ENCODE data around the gene USP6NL.

Gene USP6NL

DNA sequence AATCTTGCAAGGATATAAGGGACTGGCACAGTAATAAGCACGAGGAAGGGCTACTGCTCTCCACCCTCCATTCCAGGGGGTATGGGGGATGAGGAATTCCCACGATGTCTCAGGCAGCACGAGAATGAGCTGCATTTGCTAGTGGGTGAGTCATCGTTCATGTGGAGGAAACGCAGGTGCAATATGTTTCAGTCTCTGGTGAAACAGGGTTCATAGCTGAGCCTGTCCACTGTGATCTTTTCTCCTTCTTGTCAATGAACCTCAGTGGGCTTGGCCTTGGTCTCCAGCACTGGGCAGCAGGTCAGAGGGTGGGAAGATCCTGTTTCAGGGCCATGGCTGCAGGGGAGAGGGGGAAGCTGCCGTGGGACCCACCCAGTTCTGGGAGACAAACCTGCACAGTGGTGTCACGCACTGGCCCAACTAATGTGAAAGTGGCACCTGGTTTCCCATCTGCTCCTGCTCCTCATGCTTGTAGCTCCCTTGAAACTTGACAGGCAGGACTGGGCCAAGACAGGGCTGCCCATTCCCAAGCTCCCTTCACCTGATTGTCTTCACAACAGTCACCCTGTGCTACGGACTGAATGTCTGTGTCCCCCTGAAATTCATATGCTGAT is 181.9 kb downstream of the USP6NL start:
- no peak for DNase-seq

DNA sequence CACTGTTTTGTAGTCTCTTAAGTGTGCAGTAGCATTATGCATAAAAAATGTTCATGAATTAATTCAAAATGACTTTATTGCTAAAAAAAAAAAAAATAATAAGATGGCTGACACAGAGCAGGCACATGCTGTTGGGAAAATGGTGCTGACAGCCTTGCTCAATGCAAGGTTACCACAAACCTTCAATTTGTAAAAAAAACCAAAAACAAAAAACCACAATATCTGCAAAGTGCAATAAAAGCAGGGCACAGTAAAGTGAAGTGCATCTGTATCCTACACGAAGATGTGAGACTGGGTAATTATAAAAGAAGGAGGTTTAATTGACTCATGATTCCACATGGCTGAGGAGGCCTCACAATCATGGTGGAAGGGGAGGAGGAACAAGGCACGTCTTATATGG is 185.8 kb downstream of the USP6NL start:
- DNase-seq = no peak

DNA sequence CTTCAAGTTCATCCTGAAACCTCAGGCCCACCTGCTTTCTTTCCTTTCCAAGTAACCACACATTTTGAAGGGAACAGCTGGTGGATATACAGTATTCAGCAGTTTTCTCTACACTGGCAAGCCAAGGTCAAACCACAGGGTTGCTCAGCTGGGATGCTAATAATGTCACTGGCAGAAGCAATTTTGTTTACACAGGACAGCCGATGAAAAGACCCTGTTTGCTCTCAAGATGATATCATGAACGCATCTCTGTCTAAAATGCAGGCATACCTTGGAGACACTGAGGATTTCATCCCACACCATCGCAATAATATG is 186.2 kb downstream of the USP6NL start:
- DNase-seq = no peak

DNA sequence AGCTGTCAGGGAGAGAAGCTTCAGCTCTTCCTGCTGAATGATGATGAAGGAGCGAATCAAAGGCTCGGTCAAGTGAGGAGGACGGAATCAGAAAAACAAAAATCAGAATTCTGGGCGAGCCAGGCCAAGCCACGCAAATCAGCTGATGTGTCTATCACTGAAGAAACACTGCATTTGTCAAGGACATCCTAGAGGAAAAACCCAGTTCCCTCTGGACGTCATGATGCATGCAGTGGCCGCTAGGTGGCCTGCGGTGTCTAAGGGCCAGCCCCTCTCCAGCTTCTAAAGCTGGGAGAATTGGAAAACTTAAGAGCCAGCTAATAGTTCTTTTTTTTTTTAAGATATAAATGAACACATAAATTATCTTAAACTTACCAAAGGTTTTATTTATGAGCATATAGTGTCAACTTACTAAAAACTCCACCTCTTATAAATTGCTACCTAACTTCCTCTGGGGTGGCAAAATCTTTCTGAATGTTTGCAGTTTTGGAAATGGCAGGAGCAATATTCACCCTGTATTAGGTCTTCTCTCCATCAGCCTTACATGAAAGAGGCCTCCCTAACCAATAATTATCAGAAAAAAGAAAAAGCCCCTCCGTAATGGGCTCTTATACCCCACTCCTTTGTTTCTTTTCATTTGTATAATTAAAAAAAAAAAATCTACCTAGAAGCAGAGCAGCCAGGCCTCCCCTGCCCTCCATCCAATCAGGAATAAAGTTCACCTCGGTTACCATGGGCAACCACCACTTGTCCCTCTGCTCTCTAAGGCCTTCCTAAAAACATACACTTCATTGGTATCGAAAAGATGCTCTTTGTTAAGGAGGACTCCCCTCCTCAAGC is 186.8 kb downstream of the USP6NL start:
- peak in 22 of 56 donors; percentile 2 to 61 (median 12) for DNase-seq

DNA sequence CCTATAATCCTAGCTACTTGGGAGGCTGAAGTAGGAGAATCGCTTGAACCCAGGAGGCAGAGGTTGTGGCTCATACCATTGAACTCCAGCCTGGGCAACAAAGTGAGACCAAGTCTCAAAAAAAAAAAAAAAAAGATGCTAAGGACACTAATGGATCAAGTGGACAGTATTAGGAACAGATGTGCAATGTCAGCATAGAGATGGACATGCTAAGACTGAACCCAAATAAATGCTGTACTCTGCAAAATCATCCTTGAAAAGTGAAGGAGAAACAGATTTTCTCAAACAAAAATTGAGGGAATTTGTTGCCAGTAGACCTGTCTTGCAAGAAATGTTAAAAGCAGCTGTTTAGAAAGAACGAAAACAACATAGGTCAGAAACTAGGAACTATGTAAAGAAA is 194.5 kb downstream of the USP6NL start:
- no peak for DNase-seq

DNA sequence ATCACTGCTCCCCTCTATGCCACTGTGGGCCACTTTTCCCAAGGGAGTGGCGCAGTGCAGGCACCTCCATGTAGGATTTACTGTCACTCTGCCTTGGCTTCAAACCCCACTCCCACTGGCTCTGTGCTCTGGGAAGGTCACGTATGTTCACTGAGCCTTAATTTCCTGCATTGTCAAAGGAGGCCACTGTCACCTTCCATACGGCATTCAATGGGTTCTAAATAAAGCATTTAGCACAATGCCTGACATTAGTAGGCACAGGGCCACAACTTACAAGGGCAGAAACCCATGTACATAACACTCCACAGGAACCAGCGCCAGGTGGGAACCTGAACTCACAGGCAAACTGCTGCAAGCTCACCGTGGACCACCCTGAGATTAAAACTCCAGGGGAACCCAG is 196.4 kb downstream of the USP6NL start:
- DNase-seq = no peak

DNA sequence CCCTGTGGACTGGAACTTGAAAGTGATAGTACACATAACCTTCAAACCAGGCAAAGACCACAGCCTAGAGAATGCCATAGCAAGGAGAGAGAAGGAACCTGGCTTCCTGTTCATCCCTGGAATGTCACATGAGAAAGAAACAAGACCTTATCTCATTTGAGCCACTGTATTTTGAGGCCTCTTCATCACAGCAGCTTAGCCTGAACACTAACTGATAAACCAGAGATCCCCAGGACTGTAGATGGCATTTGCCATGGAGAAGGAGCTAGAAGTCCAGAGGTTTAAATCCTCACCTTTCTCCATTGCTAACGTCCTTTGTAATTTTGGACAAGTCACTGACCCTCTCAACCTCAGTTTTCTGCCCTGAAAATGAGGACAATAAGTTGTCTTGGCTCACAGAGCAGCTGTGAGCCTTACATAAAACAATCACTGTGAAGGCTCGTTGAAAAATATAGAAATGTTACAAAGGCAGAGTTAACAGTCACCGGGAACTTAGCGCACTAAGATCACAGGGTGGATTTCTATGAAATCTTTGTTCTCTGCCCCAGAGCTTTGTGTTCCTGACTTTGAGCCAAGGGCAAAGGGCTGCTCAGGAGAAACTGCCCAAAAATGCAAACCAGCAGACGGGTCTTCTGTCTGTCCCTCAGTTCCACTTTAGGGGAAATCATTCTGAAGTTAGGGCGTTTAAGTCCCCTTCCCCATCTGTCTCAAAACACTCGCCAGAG is 197.0 kb downstream of the USP6NL start:
- no peak for DNase-seq

DNA sequence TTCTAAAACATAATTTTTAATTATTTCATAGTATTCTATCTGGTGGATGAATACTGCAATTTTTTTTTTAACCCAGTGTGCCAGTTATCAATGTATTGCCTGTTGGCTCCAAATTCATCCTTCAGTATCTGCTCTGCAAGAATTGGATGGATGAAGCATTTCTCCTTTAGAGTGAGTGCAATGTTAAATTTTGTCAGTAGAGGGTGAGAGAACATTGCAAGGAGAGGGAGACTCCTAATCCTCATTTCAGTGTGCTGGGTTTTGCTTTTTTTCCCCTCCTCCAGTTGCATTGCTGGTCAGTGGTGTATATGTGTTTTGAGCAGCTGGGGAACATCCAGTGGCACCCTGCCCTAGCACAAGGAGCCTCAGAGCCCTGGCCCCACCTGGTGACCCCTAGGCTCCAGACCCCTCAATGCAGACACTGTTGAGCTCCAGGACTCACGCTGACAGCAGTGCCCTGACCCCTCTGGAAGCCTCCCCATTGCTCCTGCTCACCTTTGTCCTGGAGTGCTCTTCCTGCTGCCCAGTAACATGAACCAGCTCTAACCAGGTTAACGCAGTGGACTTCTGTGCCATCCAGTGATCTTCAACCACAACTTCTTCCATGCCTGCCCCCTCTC is 199.4 kb downstream of the USP6NL start:
- DNase-seq = no peak

DNA sequence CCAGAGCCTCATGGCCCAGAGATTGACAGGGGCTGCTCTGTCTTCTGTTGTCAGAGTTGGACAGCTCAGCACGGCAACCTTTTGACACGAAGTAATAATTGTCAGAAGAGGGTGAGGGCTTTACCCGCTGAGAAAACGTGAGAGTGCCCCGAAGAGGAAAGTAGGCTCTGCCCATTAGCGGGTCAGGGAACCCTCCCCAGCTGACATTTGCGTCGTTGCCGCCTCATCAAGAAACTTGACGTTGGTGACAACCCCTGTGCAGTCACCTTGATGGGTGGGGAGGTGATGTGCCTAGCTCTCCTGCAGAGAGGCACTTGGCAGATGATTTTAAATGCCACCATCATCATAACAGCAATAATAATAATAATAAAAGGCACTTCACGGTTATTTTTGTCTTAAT is 202.1 kb downstream of the USP6NL start:
- DNase-seq = no peak

DNA sequence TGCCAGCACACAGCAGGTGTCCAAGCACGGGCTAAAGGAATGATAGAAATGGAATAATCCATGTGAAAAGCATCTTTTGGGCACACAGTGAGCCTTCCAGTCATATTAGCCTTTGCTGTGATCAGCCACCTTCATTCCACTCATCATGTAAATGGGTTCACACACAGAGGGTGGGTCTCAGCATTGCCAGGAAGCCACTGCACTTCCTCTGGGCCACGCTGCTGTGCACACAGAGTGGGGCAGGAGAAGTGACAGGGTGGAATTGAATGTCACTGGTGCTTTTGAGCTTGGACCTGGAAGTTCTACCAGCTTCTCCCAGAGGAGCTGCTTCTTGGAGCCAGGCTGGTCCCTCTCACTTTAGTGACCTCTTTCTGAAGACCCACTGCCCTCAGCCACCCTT is 203.5 kb downstream of the USP6NL start:
- no peak for DNase-seq

DNA sequence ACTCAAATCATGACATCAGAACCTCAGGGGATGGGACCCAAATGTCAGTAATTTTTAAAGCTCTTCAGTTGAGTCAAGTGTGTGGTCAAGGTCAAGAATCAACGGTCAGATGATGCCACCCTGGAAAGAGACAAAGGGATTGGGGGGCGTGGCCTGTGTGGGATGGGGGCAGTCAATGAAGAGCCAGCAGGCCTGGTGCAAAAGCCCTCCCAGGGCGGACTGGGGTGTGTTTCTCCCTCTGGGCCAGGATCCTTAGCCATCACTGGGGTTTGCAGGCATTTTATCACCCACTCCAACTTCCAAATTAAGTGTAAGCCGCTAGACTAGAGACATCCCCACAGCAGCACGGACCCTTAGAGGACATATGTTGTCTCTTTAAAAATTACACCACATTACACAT is 204.7 kb downstream of the USP6NL start:
- DNase-seq = no peak

DNA sequence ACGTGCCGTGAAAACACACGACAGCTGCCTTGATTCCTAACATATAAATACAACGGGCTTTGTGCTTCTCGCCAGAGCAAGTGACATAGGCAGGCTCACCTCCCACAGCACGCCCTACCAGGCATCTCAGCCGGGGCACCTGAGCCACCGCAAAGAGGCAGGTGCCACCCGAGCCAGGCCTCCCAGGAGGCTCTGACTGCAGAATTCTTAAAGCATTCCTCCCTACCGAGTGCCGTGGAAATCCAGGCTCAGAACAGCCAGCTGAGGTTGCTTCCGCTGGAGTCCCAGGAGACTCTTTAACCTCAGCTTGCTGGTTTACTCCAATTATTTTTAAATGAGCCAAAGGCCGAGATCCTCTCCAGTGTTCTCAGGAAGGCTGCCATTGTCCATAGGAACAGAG is 206.5 kb downstream of the USP6NL start:
- DNase-seq = no peak

All from nucleus accumbens (tissue), 56 donors.